Endometrium (tissue), 2 donors: ENCODE measurements around the gene B3GAT2.

Experiments used
- FAIRE-seq: peaks from 2 replicates; lab custom pipeline; 2012; peaks lifted over from hg19 to GRCh38; lab: Jason Lieb, UNC
- donor health status: control.
- donor health status: control.

The B3GAT2 gene

GRCh38 chr6:70843328-70843918 lies 113.4 kb downstream of the B3GAT2 start:
- FAIRE-seq, result no peak

- FAIRE-seq, result no peak
Observed at GRCh38 chr6:70842541-70842940, 114.3 kb downstream of the B3GAT2 start.

GRCh38 chr6:70841112-70841511 lies 115.7 kb downstream of the B3GAT2 start:
- no peak for FAIRE-seq

- no peak for FAIRE-seq
Observed at GRCh38 chr6:70839286-70840266, 117.3 kb downstream of the B3GAT2 start.

GRCh38 chr6:70838907-70839285 lies 118.0 kb downstream of the B3GAT2 start:
- FAIRE-seq, result no peak

- no peak for FAIRE-seq
Observed at GRCh38 chr6:70834520-70834919, 122.3 kb downstream of the B3GAT2 start.

GRCh38 chr6:70831427-70831826 lies 125.4 kb downstream of the B3GAT2 start:
- no peak for FAIRE-seq

GRCh38 chr6:70823651-70824050 lies 133.2 kb downstream of the B3GAT2 start:
- FAIRE-seq, result peak; percentile 12

GRCh38 chr6:70821751-70822150 lies 135.1 kb downstream of the B3GAT2 start:
- no peak for FAIRE-seq

GRCh38 chr6:70820778-70821177 lies 136.1 kb downstream of the B3GAT2 start:
- no peak for FAIRE-seq

- FAIRE-seq, result no peak
Observed at GRCh38 chr6:70819646-70820045, 137.2 kb downstream of the B3GAT2 start.

GRCh38 chr6:70813885-70814284 lies 143.0 kb downstream of the B3GAT2 start:
- no peak for FAIRE-seq

GRCh38 chr6:70811788-70812187 lies 145.1 kb downstream of the B3GAT2 start:
- no peak for FAIRE-seq
